Measurements from ENCODE around the gene TEX51.

TEX51 gene

DNA sequence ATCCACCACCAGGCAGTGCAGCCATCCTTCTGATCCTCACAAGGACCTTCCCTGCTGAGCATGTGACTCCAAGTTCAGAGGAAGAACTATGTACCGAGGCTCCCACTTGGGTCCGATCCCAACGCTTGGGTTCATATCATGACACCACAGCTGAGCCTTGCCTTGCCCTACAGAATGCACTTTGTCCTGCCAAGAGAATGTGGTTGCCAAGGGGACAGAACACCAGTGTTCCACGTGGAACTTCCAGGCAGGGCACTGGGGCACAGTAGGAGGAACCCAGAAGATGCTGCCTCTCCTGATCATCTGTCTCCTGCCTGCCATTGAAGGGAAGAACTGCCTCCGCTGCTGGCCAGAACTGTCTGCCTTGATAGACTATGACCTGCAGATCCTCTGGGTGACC, at the start of gene TEX51:
TSS of gene TEX51 (plus strand) at position 255 of the 400 bp plus-strand sequence. CDS start at position 284, 29 bp downstream.
- no peak within 1 kb of the TSS for H3K4me3 ChIP-seq (ENCODE audit: low read length)
- H3K4me1 ChIP-seq (ENCODE audit: control insufficient read depth, insufficient read depth, low read length), result no peaks in the 10 kb centered on the region
- H3K36me3 ChIP-seq (ENCODE audit: control insufficient read depth, insufficient read depth, low read length), result no peaks in the 10 kb centered on the region
- no peak within 1 kb of the TSS for H3K9ac ChIP-seq (ENCODE audit: low read length)
- no peaks in the 10 kb centered on the region for H3K27me3 ChIP-seq (ENCODE audit: control insufficient read depth, insufficient read depth, low read length)
- no peaks in the 10 kb centered on the region for H3K9me3 ChIP-seq (ENCODE audit: control insufficient read depth, low read length)

DNA sequence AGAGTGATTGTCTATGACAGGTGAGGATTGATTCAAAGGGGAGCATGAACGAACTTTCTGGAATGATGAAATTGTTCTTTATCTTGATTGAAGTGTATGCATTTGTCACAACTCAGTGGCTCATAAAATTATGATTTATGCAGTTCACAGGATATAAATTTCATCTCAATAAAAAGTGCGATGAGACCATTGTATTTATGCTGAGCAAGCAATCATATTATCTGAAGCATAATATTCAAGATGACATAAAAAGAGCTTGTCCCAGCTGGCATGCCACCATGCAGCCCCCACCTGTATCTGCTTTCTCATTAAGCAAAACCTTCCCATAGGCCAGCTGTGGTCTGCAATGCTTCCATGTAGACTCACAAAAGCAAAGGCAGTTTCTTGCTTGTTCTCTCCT, 49.6 kb upstream of the TEX51 start:
- Histone ChIP-seq H3K4me1 (ENCODE audit: control insufficient read depth, insufficient read depth, low read length) (no peaks in the 10 kb centered on the region), H3K36me3 (ENCODE audit: control insufficient read depth, insufficient read depth, low read length) (no peaks in the 10 kb centered on the region), H3K4me3 (ENCODE audit: low read length) (no peak overlapping the region), H3K9me3 (ENCODE audit: control insufficient read depth, low read length) (no peaks in the 10 kb centered on the region), H3K27me3 (ENCODE audit: control insufficient read depth, insufficient read depth, low read length) (no peaks in the 10 kb centered on the region), H3K9ac (ENCODE audit: low read length) (no peak overlapping the region)

DNA sequence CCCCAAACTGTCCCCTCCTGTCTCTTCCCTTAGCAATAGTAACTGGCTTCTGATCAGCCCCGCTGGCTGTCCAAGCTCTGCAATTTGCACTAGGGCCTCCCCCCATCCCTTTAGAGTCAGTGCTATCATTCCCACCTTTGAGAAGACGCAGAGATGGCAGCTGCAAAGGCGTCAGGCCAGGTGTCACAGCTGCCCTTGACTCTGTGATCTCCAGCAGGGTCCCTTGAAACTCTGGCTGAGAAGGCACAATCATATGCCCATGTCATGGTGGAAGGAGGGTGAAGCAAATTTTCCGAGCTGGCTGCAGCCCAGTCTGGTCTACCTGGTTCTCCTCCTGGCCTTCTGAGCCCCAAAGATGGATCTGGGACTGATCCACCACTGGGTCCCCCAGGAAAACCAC, 49.2 kb upstream of the TEX51 start:
- Histone ChIP-seq H3K27me3 (ENCODE audit: control insufficient read depth, insufficient read depth, low read length) (no peaks in the 10 kb centered on the region), H3K4me3 (ENCODE audit: low read length) (no peak overlapping the region), H3K36me3 (ENCODE audit: control insufficient read depth, insufficient read depth, low read length) (no peaks in the 10 kb centered on the region), H3K9ac (ENCODE audit: low read length) (no peak overlapping the region), H3K9me3 (ENCODE audit: control insufficient read depth, low read length) (no peaks in the 10 kb centered on the region), H3K4me1 (ENCODE audit: control insufficient read depth, insufficient read depth, low read length) (no peaks in the 10 kb centered on the region)

DNA sequence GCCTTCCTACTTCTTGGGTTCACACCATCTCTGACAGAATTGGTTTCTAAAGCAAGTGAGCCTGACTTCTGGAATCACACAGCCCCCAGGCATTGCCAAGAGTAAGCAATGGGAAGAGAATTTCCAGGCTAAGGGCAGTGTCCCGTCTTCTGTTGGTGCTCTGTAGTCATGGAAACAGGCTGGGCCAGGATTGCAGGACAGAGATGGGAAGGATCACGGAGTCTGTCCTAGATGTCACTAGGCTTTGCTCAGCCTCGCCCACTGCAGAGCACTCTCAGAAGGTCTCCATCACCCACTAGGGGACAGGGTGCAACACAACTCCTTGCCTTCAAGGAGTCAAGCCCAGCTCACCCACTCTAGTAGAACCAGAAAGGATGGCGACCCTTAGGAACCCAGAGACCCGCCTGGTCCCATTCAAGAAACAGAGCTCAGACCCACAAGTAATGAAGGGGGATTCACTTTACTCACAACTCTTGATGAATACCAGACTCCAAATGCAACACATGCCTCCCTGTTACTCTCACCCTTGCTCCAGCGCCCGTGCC, 48.6 kb upstream of the TEX51 start:
- H3K4me3 ChIP-seq (ENCODE audit: low read length), result no peak overlapping the region
- no peaks in the 10 kb centered on the region for H3K27me3 ChIP-seq (ENCODE audit: control insufficient read depth, insufficient read depth, low read length)
- H3K4me1 ChIP-seq (ENCODE audit: control insufficient read depth, insufficient read depth, low read length), result no peaks in the 10 kb centered on the region
- no peaks in the 10 kb centered on the region for H3K9me3 ChIP-seq (ENCODE audit: control insufficient read depth, low read length)
- no peaks in the 10 kb centered on the region for H3K36me3 ChIP-seq (ENCODE audit: control insufficient read depth, insufficient read depth, low read length)
- H3K9ac ChIP-seq (ENCODE audit: low read length), result no peak overlapping the region

DNA sequence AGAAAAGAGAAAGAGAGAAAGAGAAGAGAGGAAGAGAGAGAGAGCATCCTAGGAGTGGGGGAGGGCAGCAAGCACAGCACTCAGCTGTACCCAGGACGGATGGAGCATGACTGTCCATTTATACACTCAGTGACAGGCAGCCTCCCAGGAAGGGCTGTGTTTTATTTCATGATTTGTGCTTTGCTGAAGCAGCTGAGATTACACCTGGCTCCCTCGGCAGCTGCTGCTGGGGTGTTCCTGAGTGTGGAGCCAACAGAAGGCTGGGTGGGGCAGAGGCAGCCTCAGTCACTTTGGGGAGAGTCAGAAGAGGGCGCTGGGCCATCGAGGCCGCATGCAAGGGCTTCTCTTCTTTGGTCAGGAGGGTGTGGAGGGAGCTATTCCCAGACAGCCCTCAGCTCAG, 47.8 kb upstream of the TEX51 start:
- Histone ChIP-seq H3K9ac (ENCODE audit: low read length) (no peak overlapping the region), H3K27me3 (ENCODE audit: control insufficient read depth, insufficient read depth, low read length) (no peaks in the 10 kb centered on the region), H3K4me3 (ENCODE audit: low read length) (no peak overlapping the region), H3K4me1 (ENCODE audit: control insufficient read depth, insufficient read depth, low read length) (no peaks in the 10 kb centered on the region), H3K36me3 (ENCODE audit: control insufficient read depth, insufficient read depth, low read length) (no peaks in the 10 kb centered on the region), H3K9me3 (ENCODE audit: control insufficient read depth, low read length) (no peaks in the 10 kb centered on the region)

DNA sequence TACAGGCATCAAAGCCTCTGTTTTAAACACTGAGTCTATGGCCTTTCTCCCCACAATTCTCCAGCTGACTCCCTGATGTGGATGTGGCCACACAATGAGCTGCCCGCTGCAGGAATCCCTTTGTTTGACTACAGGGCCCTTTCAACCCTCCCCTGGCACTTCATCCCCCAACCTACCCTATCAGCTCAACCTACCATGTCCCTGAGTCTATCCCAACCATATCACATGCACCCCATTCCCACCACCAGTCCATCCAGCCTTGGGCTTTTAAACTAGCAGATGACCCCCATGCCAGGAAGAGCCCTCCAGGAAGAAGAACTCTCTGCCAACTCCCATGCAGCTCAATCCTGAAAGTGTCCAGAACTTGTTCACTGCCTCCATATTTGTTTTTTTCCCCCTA, 46.9 kb upstream of the TEX51 start:
- no peaks in the 10 kb centered on the region for H3K9me3 ChIP-seq (ENCODE audit: control insufficient read depth, low read length)
- H3K27me3 ChIP-seq (ENCODE audit: control insufficient read depth, insufficient read depth, low read length), result no peaks in the 10 kb centered on the region
- no peak overlapping the region for H3K9ac ChIP-seq (ENCODE audit: low read length)
- H3K4me1 ChIP-seq (ENCODE audit: control insufficient read depth, insufficient read depth, low read length), result no peaks in the 10 kb centered on the region
- H3K4me3 ChIP-seq (ENCODE audit: low read length), result no peak overlapping the region
- H3K36me3 ChIP-seq (ENCODE audit: control insufficient read depth, insufficient read depth, low read length), result no peaks in the 10 kb centered on the region

DNA sequence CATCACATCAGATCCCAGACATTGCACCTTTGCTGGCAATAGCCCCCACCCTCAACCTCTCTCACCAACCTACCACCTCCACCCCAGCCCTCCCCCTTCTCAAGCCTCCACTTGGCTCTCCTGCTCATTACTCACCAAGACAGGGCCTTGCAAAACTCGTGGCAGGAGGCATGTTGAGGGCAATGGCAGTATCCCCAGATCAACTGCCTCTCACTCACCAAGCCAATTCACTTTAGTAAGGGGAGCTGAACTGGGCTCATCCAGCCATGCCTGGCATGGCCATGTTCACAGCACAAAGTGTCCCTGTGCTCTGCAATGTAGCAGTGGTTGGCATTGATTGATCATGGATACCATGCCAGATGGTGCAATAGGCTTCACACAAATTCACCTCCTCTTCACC, 46.3 kb upstream of the TEX51 start:
- Histone ChIP-seq H3K9ac (ENCODE audit: low read length) (no peak overlapping the region), H3K27me3 (ENCODE audit: control insufficient read depth, insufficient read depth, low read length) (no peaks in the 10 kb centered on the region), H3K9me3 (ENCODE audit: control insufficient read depth, low read length) (no peaks in the 10 kb centered on the region), H3K4me1 (ENCODE audit: control insufficient read depth, insufficient read depth, low read length) (no peaks in the 10 kb centered on the region), H3K4me3 (ENCODE audit: low read length) (no peak overlapping the region), H3K36me3 (ENCODE audit: control insufficient read depth, insufficient read depth, low read length) (no peaks in the 10 kb centered on the region)

DNA sequence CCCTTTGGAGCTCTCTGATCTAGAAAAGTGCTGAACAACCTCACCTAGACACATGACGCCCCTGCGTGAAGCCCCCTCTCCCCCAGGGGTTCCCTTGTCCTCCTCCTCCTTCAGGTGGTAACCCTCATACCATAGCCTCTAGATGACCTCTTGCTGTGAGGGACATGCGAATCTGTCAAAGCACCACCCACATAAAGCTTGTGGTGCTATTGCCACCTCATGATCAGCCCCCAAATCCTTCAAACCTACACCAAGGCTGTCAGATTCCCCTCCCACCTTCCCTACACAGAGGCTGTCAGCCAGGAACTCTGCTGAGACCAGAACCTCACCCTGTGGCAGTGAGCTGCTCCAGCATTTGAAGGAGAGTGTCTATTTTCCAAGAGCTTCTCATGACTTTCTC, 43.1 kb upstream of the TEX51 start:
- H3K27me3 ChIP-seq (ENCODE audit: control insufficient read depth, insufficient read depth, low read length), result no peaks in the 10 kb centered on the region
- no peak overlapping the region for H3K9ac ChIP-seq (ENCODE audit: low read length)
- no peaks in the 10 kb centered on the region for H3K36me3 ChIP-seq (ENCODE audit: control insufficient read depth, insufficient read depth, low read length)
- no peaks in the 10 kb centered on the region for H3K9me3 ChIP-seq (ENCODE audit: control insufficient read depth, low read length)
- no peaks in the 10 kb centered on the region for H3K4me1 ChIP-seq (ENCODE audit: control insufficient read depth, insufficient read depth, low read length)
- no peak overlapping the region for H3K4me3 ChIP-seq (ENCODE audit: low read length)

DNA sequence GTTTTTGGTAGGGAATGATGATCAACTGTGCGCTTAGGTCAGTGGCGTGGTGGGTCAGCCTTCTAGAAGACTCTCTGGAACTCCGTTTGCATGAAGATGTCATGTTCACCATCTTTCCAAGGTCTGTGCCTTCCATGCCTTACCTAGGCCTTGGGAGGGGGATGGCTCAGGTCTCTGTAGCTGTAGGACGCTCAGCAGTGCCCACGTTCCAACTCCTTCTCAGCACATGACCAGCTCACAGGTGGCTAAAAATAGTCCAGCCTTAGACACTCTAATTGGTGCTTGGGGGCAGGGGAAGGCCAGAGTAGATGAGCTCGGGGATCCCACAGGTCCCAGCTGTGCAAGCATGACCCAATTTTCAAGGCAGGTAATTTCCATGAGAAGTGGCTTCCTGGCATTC, 42.3 kb upstream of the TEX51 start:
- Histone ChIP-seq H3K27me3 (ENCODE audit: control insufficient read depth, insufficient read depth, low read length) (no peaks in the 10 kb centered on the region), H3K36me3 (ENCODE audit: control insufficient read depth, insufficient read depth, low read length) (no peaks in the 10 kb centered on the region), H3K4me3 (ENCODE audit: low read length) (no peak overlapping the region), H3K9me3 (ENCODE audit: control insufficient read depth, low read length) (no peaks in the 10 kb centered on the region), H3K9ac (ENCODE audit: low read length) (no peak overlapping the region), H3K4me1 (ENCODE audit: control insufficient read depth, insufficient read depth, low read length) (no peaks in the 10 kb centered on the region)

DNA sequence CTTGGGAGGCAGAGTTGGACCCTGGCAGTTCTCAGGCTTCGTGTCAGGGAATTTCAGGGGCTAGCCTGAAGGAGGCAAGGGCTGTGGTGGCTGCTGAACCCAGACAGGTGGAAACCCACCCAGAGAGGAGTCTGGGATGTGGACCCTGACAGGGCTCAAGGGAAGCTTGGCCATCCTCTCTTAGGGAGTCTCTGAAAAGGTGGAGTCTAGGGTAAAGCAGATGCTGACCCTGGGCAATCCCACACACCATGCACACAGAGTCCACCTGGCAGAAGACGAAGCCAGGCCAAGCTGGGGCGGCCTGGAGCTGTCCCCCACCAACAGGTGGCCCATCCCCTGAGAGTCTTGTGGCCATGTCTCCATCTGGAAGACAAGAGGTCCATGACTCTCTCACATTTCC, 41.2 kb upstream of the TEX51 start:
- no peaks in the 10 kb centered on the region for H3K27me3 ChIP-seq (ENCODE audit: control insufficient read depth, insufficient read depth, low read length)
- no peaks in the 10 kb centered on the region for H3K9me3 ChIP-seq (ENCODE audit: control insufficient read depth, low read length)
- H3K4me3 ChIP-seq (ENCODE audit: low read length), result no peak overlapping the region
- H3K4me1 ChIP-seq (ENCODE audit: control insufficient read depth, insufficient read depth, low read length), result no peaks in the 10 kb centered on the region
- no peaks in the 10 kb centered on the region for H3K36me3 ChIP-seq (ENCODE audit: control insufficient read depth, insufficient read depth, low read length)
- H3K9ac ChIP-seq (ENCODE audit: low read length), result no peak overlapping the region

DNA sequence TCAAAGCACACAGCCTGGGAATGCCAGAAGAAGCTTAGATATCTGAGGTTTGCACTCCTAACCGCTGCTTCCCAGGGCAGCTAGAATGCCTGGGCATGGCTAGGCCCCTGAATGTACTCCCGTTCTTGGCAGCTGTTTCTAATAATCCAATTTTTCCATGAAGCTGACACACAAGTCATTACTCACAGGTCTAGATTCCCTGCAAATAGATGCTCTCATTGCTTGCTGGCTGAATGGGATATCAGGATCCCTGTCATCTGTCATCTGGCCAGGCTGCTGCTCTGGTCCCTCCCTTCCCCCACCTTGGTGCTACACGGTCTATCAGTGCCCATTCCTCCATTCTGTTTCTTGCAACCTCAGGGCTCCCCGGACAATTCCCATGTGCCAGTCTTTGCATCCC, 40.7 kb upstream of the TEX51 start:
- H3K36me3 ChIP-seq (ENCODE audit: control insufficient read depth, insufficient read depth, low read length), result no peaks in the 10 kb centered on the region
- no peaks in the 10 kb centered on the region for H3K9me3 ChIP-seq (ENCODE audit: control insufficient read depth, low read length)
- H3K9ac ChIP-seq (ENCODE audit: low read length), result no peak overlapping the region
- H3K27me3 ChIP-seq (ENCODE audit: control insufficient read depth, insufficient read depth, low read length), result no peaks in the 10 kb centered on the region
- no peaks in the 10 kb centered on the region for H3K4me1 ChIP-seq (ENCODE audit: control insufficient read depth, insufficient read depth, low read length)
- no peak overlapping the region for H3K4me3 ChIP-seq (ENCODE audit: low read length)

DNA sequence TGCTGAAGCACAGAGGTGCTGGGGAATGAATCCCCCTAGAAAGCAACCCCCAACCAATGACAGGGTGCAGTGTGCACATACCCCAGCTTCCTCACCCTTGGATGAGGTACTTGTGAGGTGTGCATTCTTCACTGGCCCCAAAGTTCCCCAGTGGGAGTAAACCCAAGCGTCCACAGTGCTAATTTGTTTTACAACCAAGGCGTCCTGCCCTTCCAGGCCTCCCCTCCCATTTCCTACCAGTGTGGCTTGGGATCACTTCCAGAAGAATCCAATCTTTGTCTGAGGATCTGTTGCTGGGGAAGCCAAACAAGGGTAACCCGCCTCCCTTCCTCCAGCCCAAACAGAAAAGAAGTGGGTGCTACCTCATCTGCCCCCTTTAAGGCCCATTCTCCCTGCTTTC, 40.3 kb upstream of the TEX51 start:
- no peak overlapping the region for H3K9ac ChIP-seq (ENCODE audit: low read length)
- no peaks in the 10 kb centered on the region for H3K36me3 ChIP-seq (ENCODE audit: control insufficient read depth, insufficient read depth, low read length)
- H3K27me3 ChIP-seq (ENCODE audit: control insufficient read depth, insufficient read depth, low read length), result no peaks in the 10 kb centered on the region
- H3K4me3 ChIP-seq (ENCODE audit: low read length), result no peak overlapping the region
- no peaks in the 10 kb centered on the region for H3K9me3 ChIP-seq (ENCODE audit: control insufficient read depth, low read length)
- H3K4me1 ChIP-seq (ENCODE audit: control insufficient read depth, insufficient read depth, low read length), result no peaks in the 10 kb centered on the region

DNA sequence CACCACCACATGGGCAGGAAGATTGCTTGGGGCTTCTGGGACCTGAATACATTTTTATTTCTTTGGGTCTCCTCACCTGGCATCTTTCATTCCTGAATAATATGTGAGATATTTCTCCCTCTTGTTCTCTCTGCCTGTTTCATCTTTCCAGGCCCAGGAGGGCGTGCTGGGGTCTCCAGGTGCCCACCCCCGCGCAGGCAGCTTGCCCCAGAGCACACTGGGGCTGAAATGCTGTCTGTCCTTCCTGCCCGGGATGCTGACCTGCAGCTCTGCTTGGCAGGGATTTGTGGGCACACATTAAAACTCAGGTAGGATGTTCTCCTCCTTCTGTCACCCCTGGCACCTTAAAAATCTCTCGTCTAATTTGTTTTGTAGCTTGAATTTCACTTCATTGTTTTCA, 39.7 kb upstream of the TEX51 start:
- H3K36me3 ChIP-seq (ENCODE audit: control insufficient read depth, insufficient read depth, low read length), result no peaks in the 10 kb centered on the region
- H3K27me3 ChIP-seq (ENCODE audit: control insufficient read depth, insufficient read depth, low read length), result no peaks in the 10 kb centered on the region
- no peak overlapping the region for H3K4me3 ChIP-seq (ENCODE audit: low read length)
- no peaks in the 10 kb centered on the region for H3K9me3 ChIP-seq (ENCODE audit: control insufficient read depth, low read length)
- no peak overlapping the region for H3K9ac ChIP-seq (ENCODE audit: low read length)
- H3K4me1 ChIP-seq (ENCODE audit: control insufficient read depth, insufficient read depth, low read length), result no peaks in the 10 kb centered on the region
